GM19467 (cell line): Measurements from ENCODE around the gene GARIN5B.
"Not testable (repeated sequence)": the region's sequence is repeated elsewhere in the genome, so short reads cannot be mapped to it uniquely, and the experiment has no call there.

ENCODE experiments used
- ATAC-seq: cut with Tn5 transposase; IDR thresholded peaks from one replicate; pipeline ENCODE4 v1.9.1; 2021; ENCODE audit warnings: mild to moderate bottlenecking, moderate library complexity; ENCODE audit not compliant: unreplicated experiment

The GARIN5B gene

DNA sequence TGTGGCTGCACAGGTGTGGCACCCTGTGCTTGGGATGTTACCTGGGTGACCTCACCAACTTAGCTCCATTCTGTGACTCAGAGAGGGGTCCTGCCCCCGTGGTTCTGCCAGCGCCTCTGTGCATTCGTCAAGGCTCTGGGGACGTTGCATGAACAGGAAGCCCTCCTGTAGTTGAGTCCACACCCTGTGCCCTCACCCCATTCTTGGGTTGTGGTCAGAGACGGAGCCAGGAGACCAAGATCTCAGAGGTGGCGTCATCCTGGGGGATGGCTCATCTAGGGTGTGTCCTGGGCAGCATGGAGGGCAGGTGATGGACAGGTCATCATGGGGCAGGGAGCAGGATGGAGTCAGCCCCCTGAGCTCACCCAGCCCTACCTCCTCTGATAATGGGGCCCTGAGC is 11.0 kb downstream of the GARIN5B start:
- ATAC-seq, result no peak

DNA sequence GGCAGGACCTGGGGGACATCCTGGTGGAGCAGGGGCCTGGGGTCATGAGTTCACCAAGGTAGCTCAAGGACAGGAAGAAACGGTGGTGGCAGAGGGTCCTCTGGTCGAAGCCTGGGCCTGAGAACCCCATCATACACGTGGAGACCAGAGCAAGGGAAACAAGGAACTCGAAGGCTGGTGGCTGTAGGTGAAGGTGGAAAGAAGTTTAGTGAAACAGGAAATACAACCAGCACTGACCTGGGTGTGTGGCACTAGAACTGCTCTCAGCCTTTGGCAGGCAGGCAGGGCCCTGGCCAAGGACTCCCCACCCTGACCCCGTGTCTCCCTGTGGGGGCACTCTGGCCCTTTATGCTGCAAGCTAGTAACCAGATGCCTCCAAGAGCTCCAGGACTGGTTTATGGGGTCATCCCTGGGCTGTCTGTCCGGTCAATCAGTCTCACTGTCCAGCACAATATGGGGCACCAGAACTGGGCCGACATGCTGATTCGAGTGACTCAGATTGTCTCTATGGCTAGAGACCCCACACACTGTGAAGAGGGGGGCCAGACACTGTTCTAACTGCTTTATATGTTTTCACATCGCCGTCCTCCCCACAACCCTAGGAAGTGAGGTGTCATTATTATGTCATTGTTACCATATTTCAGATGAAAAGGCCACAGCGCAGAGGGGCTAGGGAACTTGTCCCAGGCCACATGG is 12.3 kb downstream of the GARIN5B start:
- ATAC-seq, result no peak

DNA sequence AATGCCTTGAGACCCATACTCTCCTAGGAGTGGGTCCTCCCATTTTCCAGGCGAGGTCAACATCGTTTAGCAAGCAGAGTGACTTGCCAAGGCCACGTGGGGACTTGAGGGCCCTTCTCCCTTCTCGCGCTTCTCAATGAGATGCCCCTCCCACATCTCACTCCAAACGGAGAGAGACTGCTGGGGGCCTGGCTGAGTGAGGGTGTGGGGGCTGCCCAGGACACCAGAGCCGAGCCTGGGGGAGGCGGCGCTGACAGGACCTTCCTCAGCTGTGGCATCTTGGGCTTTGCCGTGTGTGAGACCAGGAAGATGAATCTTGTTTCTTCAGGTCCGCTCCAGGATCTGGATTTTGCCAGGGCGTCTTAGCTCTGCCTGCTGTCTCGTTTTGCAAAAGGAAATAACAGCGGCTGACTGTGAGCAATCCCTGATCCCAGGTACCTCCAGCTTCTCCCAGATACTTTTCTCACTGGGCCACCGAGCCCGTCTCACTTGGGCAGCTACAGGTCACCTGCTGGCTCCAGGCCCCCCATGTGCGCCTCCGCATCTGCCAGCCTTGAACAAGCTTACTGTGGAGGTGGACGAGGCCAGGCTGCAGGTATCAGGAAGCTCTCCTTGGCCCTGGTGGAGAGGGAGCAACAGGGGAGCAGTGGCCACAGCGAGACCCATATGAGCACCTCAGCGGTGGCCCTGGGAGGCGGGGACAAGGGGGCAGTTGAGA is 14.6 kb downstream of the GARIN5B start:
- no peak for ATAC-seq

DNA sequence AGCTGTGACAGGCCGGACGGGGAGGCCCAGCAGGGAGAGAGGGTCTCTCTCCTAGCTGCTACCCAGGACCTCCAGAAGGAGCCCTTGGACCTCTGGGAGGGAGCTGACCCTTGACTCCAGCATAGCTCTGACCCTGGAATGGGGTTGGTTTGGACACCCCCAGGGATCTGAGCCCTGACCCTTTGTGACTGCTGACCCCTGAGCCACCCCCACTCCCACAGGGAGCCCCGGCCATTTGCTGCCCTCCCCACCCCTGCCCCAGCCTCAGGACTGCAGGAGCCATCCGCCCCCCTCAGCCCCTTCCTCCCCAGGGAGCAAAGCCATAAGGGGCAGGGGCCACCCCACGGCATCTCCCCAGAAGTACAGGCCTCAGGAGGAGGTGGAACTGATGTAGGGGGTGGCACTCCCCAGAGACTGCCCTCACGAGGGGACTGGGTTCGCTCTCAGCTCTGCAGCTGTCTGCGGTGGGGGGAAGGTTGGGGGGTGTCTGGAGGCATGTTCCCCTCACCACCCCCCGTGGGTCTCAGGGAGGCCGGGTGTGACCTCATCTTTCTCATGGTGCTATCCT is 15.5 kb downstream of the GARIN5B start:
- no peak for ATAC-seq

DNA sequence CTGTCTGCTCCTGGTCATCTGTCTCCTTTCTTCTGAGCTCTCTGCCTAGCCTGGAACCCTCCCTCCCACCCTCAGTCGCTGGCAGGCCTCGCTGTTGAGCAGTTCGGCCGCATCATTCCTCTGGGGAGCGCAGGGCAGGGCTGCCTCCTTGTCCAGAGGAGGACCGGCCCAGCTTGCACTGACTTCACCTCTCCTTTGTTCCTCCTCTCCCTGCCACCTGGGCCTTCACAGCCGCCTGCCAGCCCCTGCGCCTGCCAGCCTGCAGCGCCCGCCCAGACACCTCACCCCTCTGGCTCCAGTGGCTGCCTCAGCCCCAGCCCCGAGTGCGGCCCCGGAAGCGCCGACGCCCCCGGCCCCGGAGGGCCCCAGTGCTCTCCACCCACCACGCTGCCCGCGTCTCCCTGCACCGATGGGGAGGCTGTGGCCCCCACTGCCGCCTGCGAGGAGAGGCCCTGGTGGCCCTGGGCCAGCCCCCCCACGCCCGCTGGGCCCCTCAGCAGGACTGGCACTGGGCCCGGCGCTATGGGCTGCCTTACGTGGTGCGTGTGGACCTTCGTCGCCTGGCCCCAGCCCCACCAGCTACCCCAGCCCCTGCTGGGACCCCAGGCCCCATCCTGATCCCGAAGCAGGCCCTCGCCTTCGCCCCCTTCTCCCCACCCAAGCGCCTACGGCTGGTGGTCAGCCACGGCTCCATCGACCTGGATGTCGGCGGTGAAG is 16.2 kb downstream of the GARIN5B start:
- no peak for ATAC-seq

DNA sequence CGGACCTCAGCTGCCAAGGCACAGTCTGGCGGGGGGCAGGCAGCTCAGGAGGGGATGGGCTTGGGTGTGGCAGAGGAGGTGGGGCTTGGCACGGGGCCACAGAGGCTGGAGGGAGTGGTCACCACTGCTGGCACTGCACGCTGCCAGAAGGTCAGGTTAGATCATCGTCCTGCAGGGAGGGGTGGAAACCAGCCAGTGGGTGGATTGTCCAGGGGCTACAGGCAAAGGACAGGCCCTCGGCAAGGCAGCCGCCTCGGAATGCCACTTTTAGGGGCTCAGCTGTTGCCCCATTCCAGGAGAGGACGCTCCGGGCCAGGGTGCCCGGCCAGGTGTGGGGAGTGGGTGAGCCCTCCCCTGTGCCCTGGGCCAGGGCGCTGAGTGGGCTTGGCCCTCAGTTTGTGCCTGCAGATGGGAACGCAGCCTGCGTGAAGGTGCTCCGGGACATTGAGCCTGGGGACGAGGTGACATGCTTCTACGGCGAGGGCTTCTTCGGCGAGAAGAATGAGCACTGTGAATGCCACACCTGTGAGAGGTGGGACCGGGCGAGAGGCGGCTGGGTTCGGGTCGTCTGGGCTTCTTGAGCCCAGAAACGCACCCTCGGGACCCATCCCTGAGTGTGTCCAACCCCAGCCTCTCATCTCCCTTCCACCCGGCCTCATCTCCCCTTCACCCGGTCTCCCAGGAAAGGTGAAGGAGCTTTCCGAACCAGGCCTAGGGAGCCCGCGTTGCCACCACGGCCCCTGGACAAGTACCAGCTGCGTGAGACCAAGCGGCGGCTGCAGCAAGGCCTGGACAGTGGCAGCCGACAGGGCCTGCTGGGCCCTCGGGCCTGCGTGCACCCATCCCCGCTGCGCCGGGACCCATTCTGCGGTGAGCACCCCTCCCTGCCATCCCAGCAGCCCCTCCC is 17.0 kb downstream of the GARIN5B start:
- no peak for ATAC-seq

DNA sequence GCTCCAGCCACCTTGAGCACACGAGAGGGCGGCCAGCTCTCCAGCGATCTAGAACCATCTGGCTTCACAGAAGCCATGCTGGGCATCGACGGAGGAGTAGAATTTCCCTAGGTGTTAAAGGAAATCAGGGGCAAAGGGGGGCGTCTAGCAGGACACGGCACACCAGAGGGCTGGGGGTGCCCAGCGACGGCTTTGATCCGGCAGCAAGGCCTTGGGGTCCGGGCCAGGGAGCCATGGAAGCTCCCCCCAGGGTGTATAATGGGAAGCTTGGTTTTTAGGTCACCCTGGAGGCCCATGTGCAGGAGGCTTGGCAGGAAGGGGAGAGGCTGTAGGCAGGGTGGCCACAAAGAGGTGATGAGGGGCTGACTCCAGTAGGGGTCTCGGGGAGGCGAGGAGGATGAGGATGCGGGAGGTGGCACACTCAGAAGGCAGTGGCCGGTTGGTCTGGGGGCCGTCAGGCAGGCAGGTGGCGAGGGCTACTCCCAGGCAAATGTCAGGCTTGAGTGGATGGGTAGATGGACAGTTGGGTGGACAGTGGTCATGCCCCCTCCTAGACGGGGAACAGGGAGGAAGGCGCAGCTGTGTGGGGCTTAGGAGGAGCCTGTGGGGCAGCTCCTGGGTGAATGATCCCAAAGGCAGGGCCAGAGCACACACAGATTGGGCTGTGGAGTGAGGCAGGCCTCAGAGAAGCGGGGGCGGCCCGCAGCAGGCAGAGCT is 17.8 kb downstream of the GARIN5B start:
- no peak for ATAC-seq

DNA sequence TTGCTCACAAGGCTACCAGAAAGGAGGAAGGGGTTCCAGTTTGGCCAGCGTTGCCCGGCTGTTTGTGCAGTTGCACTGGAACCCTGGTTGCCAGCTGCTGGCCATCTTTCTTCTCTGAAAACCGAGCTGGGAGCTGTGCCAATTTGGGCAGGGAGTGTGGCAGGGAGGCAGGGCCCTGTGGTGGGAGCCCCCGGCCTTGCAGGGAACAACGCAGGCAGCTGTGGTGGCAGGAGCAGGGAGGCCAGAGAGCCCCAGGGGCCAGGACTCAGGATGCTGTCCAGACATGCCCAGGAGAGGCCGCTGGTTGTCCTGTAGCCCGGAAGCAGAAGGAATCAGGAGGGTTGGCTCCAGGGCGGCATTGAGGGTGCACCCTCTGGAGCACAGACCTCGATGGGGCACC is 18.6 kb downstream of the GARIN5B start:
- no peak for ATAC-seq

DNA sequence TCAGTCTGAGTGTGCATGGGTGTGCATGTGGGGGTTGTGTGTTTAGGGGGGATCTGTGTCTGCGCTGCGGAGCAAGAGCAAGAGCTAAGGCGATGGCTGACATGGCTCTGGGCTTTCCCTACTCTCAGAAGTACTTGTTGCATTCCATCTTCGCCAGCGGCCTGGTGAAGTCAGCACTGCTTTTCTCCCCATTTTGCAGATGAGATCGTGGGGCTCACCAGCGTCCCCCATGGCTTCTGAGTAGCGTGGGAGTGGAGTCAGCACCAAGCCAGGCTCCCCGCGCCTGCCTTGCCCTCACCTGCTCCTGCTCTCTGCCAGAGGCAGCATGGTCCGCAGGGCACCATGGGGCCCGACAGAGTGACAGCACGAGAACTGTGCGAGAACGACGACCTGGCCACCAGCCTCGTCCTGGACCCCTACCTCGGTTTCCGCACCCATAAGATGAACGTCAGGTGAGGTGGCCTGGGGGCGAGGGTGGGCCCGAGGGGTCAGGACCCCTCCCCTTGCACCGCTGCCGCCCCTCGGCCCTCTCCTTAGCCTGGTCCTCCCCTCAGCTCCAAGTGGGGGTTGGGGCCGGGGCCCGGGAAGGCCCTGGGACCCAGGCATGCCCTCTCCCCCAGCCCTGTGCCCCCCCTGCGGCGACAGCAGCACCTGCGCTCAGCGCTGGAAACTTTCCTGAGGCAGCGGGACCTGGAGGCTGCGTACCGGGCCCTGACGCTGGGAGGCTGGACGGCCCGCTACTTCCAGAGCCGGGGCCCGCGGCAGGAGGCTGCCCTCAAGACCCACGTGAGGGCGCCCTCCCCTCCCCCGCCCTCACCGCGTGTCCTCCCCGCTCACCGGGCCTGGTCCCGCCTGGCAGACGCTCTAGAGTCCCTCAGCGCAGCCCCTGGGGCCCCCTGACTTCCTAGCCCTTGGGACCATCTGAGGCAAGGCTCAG is 21.2 kb downstream of the GARIN5B start:
- no peak for ATAC-seq

DNA sequence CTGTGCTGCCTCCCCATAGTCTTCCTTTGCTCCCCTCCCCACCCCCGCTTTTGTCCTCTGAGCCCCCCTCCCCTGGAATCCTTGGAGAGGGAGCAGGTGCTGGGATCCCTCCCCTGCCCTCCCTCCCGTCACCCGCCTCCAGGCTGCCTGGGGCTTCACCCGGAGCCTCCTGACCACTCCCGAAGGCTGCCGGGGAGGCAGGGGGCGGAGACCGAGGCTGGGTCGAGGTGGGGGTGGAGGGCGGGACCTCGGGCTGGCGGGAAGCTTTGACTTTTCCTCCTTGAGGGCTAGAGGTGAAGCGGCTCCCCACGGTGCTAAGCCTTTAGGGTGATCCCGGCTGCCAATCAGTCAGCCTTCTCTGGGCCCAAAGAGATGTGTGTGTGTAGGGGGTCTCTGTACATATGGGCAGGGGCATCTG is 21.9 kb downstream of the GARIN5B start:
- no peak for ATAC-seq

DNA sequence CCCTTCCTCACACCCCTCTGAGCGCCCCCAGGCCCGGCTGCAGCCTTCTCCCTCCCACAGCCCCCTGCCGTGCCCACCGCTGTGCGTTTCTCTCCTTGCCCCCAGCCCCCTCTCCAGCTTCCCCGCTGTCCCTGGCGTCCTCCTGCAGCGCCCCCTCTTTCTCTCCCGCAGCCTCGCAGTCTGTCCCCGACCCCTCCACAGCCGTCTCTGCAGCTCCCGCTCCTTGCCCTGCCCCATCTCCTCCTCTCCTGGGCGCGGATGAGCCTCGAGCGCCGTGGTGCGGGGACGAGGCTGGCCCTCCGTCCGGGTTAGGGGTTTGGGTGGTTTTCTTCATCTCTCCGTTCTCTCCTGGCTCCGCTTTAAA is 22.3 kb downstream of the GARIN5B start:
- no peak for ATAC-seq

DNA sequence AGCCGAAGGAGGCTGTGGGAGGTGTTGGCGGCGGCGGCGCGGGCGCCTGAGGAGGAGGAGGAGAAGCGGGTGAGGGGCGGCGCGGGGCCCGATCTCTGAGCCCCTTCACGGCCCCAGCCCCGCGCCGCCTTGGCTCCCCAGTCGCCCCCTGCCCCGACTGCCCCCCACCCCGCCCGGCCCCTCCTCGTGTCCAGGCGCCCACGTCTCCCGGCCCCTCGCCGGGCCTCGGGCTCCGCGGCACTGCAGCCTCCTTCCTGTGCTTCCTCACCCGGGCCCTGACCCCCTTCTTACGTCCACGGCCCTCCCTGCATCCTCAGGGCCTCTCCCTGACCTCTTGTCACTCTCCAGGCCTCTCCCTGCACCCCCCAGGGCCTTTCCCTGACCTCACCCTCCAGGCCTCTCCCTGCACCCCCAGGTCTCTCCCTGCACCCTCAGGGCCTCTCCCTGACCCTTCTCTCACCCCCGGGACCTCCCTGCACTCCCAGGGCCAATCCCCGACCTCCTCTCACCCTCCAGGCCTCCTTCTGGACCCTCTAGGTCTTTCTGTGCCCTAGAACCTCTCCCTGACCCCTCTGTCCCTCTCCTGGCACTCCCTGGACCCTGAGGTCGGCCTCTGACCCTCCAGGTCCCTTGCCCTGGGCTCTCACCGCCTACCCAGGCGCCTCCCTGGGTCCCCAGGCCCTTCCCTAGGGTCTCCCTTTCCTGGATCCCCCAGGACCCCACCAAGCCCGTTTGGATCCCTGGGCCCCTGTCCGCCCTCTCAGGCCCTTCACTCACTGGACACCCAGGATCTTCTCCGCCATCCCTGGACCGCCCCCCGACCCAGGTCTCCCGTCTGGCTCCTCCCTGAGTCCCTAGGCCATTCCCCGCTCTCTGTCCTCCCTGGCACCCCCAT is 22.9 kb downstream of the GARIN5B start:
- no peak for ATAC-seq

DNA sequence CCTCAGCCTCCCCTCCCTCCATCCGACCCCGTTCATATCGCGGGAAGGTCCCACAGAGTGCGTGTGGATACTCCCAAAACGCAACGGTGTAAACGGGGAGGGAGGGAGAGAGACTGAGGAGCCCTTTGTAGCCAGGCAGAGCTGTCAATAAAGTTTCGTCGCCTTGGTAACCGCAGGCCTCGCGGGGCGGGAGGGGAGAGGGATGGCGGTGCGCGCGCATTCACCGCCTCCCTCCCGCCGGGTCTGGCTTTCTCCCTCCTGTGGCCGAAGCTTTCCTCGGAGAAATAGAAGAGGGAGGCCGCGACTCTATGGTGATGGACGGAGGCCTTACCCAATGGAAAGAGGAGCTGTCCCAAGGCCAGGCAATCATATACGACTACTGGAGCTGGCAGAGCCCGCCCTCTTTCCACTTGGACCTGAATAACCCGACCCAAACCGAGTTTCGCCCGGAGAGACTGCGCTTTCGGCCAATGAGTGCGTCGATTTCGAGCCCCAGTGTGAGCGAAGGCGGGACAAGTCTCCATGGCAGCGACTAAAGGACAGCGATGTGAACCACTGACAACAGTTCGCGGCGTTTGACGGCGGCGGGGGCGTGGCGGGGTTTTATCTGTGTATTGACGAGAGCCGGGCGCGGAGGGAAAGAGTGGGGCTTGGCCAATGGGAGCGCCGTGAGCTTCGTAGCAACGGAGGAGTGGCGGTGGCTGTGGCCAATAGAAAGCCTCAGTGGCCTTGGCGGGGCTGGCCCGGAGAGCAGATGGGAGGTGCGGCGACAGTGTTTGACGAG is 23.8 kb downstream of the GARIN5B start, which contains the start of gene KMT5C:
Gene KMT5C (plus strand): TSS at position 772 of the 784 bp plus-strand sequence. CDS start 2,061 bp downstream, outside the sequence.
- ATAC-seq, result peak; percentile 77

DNA sequence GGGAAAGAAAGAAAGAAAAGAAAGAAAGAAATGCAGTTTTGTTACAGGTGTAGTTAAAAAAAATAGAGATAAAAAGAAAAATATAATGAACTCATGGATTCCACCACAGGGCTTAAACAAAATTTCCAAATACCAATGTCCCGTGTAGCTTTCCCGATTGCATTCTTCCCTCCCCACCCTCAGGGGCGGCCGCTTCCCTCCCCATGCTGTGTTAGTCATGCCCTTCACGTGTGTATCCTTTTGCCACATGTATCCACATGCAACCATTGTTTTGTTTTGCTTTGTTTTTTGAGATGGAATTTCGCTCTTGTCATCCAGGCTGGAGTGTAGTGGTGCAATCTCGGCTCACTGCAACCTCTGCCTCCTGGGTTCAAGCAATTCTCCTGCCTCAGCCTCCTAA is 27.0 kb downstream of the GARIN5B start:
- no peak for ATAC-seq

DNA sequence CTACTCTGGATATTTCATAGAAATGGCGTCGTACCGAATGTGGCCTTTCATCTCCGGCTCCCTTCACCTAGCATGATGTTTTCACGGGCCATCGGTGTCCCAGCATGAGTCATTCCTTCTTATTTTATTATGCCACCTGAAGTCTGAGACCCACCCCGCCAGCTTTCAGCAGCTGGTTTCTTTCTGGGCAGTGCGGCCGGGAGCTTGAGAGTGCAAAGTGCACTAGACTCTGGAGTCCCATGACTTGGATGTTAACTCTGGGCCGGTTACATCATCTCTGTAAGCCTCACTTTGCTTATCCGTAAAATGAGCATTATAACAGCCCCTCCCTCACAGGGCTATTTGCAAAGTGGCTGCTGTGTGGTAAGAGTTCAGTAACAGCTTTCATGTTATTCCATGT is 29.2 kb downstream of the GARIN5B start:
- ATAC-seq, result no peak

DNA sequence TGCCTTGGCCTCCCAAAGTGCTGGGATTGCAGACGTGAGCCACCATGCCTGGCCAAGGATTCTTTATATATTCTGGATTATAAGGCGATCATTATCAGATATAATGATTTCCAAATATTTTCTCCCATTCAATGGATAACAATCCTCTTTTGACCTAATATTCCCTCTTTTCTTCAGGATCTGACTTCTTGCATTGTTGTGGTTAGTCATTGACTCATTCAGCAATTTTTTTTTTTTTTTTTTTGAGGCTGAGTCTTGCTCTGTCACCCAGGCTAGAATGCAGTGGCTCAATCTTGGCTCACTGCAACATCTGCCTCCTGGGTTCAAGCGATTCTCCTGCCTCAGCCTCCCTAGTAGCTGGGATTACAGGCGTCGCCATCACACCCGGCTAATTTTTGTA is 33.3 kb downstream of the GARIN5B start:
- not testable (repeated sequence) for ATAC-seq

DNA sequence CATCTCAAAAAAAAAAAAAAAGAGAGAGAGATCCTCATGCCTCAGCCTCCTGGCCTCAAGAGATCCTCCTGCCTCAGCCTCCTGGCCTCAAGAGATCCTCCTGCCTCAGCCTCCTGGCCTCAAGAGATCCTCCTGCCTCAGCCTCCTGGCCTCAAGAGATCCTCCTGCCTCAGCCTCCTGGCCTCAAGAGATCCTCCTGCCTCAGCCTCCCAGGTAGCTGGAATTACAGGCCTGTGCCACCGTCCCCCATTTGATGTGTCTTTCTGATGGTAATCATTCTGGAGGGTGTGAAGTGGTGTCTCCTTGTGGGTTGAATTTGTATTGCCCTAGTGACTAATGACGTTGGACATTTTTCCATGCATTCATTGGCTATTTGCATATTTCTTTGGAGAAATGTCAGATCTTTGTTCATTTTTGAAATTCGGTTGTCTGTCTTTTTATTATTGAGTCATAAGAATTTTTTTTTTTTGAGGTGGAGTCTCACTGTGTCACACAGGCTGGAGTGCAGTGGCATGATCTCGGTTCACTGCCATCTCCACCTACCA is 34.2 kb downstream of the GARIN5B start:
- not testable (repeated sequence) for ATAC-seq
